A673 (cell line): ENCODE measurements around the gene HRH2. TPM values are rescaled to one million over a fixed set of nuclear protein-coding genes. Genes with fewer than 3 reads are reported as not detected.

ENCODE experiments used
- BruUV-seq: library from RNA; stranded (reverse); fragments of 400-500 nt; replicated peaks from 2 replicates; lab custom pipeline; 2021; lab: Mats Ljungman, UMichigan
- CTCF ChIA-PET: fragments of 300-600 bp; sonication (Branson Sonifier 250); formaldehyde crosslinking; loops from one replicate; lab custom pipeline; 2022; ENCODE audit warnings: antibody characterized with exemption; lab: Charles Lee
- POLR2A ChIA-PET: fragments of 300-600 bp; sonication (Branson Sonifier 250); formaldehyde crosslinking; loops from one replicate; lab custom pipeline; 2022; ENCODE audit warnings: antibody characterized with exemption; ENCODE audit not compliant: low non-redundant PET; lab: Charles Lee
- DNase-seq: peaks from one replicate; pipeline ENCODE4 v3.0.0-alpha.2; 2015; ENCODE audit warnings: low spot score
- H3K27ac ChIP-seq: fragments of 200-600 bp; sonication (generic); 2 replicates; pipeline ENCODE4 v1.5.1; 2016; ENCODE audit warnings: mixed run types, low read depth, mild to moderate bottlenecking, mixed read lengths, antibody characterized with exemption, low read length; ENCODE audit not compliant: poor library complexity, severe bottlenecking
- H3K27me3 ChIP-seq: fragments of 200-600 bp; sonication (generic); replicated peaks from 2 replicates; pipeline ENCODE4 v1.6.1; 2017; ENCODE audit warnings: mixed run types, low read depth, mild to moderate bottlenecking, mixed read lengths, antibody characterized with exemption, low read length; ENCODE audit not compliant: insufficient read depth, poor library complexity
- H3K36me3 ChIP-seq: fragments of 200-600 bp; sonication (generic); 2 replicates; pipeline ENCODE4 v1.6.1; 2016; ENCODE audit warnings: mixed run types, mild to moderate bottlenecking, mixed read lengths, antibody characterized with exemption, low read length; ENCODE audit not compliant: insufficient read depth, poor library complexity, severe bottlenecking
- H3K4me1 ChIP-seq: fragments of 200-600 bp; sonication (generic); 2 replicates; pipeline ENCODE4 v1.6.1; 2017; ENCODE audit warnings: mixed run types, mild to moderate bottlenecking, mixed read lengths, antibody characterized with exemption, low read length; ENCODE audit not compliant: insufficient read depth, poor library complexity, severe bottlenecking
- H3K4me3 ChIP-seq: fragments of 200-600 bp; sonication (generic); 2 replicates; pipeline ENCODE4 v1.5.1; 2016; ENCODE audit warnings: low read depth, mixed run types, mild to moderate bottlenecking, mixed read lengths, low read length; ENCODE audit not compliant: poor library complexity, severe bottlenecking
- H3K9me3 ChIP-seq: fragments of 200-600 bp; sonication (generic); 2 replicates; pipeline ENCODE4 v1.6.1; 2016; ENCODE audit warnings: mixed run types, low read depth, mild to moderate bottlenecking, mixed read lengths, antibody characterized with exemption, low read length; ENCODE audit not compliant: poor library complexity, severe bottlenecking
- EZH2 ChIP-seq: fragments of 200-600 bp; sonication (generic); IDR thresholded peaks from 2 replicates; pipeline ENCODE4 v1.6.1; 2017; ENCODE audit warnings: borderline replicate concordance, low read depth, mild to moderate bottlenecking, mixed read lengths, antibody characterized with exemption, low read length; ENCODE audit not compliant: poor library complexity, severe bottlenecking
- intact Hi-C: fragments of 100-400 bp; cut with micrococcal nuclease; formaldehyde crosslinking; loops from one replicate; pipeline ENCODE4 v1.10.0; 2022; ENCODE audit not compliant: unreplicated experiment
- total RNA-seq: library from RNA; stranded (reverse); gene quantifications from 2 replicates; pipeline ENCODE4 v1.2.3, GENCODE V29; 2021
- TF ChIP-seq, protein P1 (sequence below): fragments of 300-800, 200-600 bp; sonication (generic); conservative IDR thresholded peaks from 2 replicates; pipeline ENCODE4 v1.5.1; 2017; ENCODE audit warnings: low read depth, mild to moderate bottlenecking, antibody characterized with exemption, low read length, moderate library complexity, mixed read lengths

HRH2 gene
- total RNA-seq, 1 experiment from 2014 or later: not detected

DNA sequence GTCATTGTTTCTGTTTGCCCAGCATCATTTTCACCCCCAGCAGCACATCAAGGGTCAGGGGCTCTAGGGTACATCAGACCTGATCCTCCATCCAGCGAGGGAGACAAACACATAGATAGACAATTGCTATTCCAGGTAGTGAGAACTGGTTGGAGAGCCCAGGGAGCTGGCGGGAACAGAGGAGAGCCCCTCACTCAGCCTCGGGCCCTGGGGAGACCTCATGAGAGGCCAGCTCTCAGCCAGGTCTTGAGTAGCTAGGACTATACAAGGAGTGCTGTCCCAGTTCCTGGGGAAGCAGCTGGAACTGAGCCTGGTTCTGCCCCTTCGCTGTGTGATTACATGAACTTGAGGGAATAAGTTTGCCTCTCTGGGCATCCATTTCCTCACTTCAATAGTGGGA is 80.3 kb downstream of the HRH2 start:
- no TSS peak for BruUV-seq
- intact Hi-C loops: no loop called here
- ChIA-PET POLR2A (no interaction called here), CTCF (no interaction called here)
- H3K27ac ChIP-seq: no peak overlapping the region
- no peak for TF ChIP-seq EZH2
- TF ChIP-seq, protein P1, sequence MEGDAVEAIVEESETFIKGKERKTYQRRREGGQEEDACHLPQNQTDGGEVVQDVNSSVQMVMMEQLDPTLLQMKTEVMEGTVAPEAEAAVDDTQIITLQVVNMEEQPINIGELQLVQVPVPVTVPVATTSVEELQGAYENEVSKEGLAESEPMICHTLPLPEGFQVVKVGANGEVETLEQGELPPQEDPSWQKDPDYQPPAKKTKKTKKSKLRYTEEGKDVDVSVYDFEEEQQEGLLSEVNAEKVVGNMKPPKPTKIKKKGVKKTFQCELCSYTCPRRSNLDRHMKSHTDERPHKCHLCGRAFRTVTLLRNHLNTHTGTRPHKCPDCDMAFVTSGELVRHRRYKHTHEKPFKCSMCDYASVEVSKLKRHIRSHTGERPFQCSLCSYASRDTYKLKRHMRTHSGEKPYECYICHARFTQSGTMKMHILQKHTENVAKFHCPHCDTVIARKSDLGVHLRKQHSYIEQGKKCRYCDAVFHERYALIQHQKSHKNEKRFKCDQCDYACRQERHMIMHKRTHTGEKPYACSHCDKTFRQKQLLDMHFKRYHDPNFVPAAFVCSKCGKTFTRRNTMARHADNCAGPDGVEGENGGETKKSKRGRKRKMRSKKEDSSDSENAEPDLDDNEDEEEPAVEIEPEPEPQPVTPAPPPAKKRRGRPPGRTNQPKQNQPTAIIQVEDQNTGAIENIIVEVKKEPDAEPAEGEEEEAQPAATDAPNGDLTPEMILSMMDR: no peak
- DNase-seq: no peak
- H3K9me3 ChIP-seq: no peaks in the 10 kb centered on the region
- H3K27me3 ChIP-seq: peaks cover 36% of the 10 kb centered on the region
- no peaks in the 10 kb centered on the region for H3K4me1 ChIP-seq
- H3K36me3 ChIP-seq: no peaks in the 10 kb centered on the region
- no peak overlapping the region for H3K4me3 ChIP-seq

DNA sequence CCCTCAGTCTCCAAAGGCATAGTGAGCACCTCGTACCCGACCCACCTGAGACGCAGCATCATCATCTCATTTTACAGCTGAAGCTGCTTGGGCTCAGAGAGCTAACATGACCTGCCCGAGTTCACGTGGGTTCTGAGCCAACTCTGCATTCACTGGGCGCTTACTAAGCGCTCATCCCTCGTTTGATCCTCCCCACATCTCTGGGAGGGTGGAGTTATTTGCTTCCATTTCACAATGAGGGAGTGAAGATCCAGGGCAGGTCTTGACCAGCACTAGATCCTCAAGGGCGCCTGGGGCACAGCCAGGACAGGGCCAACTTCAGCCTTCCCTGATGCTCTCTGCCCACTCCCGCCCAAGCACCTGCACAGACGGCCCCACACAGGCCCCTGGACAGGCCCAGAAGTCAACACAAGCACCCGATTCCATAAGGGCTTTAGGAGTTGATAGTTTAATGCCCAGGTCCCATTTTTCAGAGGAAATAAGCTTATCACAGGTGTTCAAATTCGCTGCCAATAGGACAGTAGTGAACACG is 80.8 kb downstream of the HRH2 start:
- BruUV-seq: no TSS peak
- TF ChIP-seq, protein P1: no peak
- DNase-seq: no peak
- H3K4me3 ChIP-seq: no peak overlapping the region
- H3K9me3 ChIP-seq: no peaks in the 10 kb centered on the region
- no peaks in the 10 kb centered on the region for H3K36me3 ChIP-seq
- H3K4me1 ChIP-seq: no peaks in the 10 kb centered on the region
- intact Hi-C loops: no loop called here
- ChIA-PET CTCF (no interaction called here), POLR2A (no interaction called here)
- H3K27me3 ChIP-seq: peaks cover 36% of the 10 kb centered on the region
- H3K27ac ChIP-seq: no peak overlapping the region

DNA sequence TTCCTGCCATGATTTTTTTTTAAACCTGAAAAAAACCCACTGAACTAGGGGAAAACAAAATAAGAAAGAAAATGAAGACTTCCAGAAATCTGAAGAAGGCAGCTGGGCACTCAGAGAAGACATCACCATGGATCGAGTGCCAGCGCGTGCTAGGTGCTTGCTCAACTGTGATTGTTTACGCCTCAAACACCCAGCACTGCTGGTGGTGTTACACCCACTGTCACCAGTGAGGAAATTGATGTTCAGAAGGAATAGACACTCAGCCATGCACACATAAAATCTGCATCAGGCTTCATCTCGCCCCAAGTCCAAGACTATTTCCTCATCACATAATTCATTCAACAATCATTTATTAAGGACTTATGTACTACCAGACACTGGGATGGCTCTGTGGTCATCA is 82.1 kb downstream of the HRH2 start:
- TF ChIP-seq EZH2: no peak
- TF ChIP-seq, protein P1: no peak
- H3K4me3 ChIP-seq: no peak overlapping the region
- H3K27ac ChIP-seq: no peak overlapping the region
- H3K9me3 ChIP-seq: no peaks in the 10 kb centered on the region
- no TSS peak for BruUV-seq
- no peak for DNase-seq
- no peaks in the 10 kb centered on the region for H3K36me3 ChIP-seq
- POLR2A ChIA-PET: no interaction called here
- no peaks in the 10 kb centered on the region for H3K4me1 ChIP-seq
- intact Hi-C loops: no loop called here
- CTCF ChIA-PET: no interaction called here
- H3K27me3 ChIP-seq: peaks cover 36% of the 10 kb centered on the region
